Spleen (tissue), 3 donors: ENCODE measurements around the gene KLF15.

Source experiments
- POLR2A ChIP-seq, 3 donors: fragments of 450-650 bp; IDR thresholded peaks; one replicate each; pipeline ENCODE4 v1.5.1; 2017; ENCODE audit warnings: antibody characterized with exemption in 3 of 3, mild to moderate bottlenecking in 1 of 3
- POLR2AphosphoS5 ChIP-seq, 3 donors: sonication (generic); formaldehyde crosslinking; IDR thresholded peaks; one replicate each; pipeline ENCODE4 v1.5.1; 2017; ENCODE audit warnings: antibody characterized with exemption in 3 of 3

GRCh38 chr3:126295407-126295939 is 61.7 kb downstream of the KLF15 start:
- TF ChIP-seq POLR2A (IDR thresholded peaks at IDR 0.05) (no peak), POLR2AphosphoS5 (IDR thresholded peaks at IDR 0.05) (no peak)
